Osteocyte (in vitro differentiated cells): Measurements from ENCODE around the gene IL25. TPM values are rescaled to one million over a fixed set of nuclear protein-coding genes. Genes with fewer than 3 reads are reported as not detected.
"Not testable (repeated sequence)": the region's sequence is repeated elsewhere in the genome, so short reads cannot be mapped to it uniquely, and the experiment has no call there.

ENCODE experiments used
- DNase-seq: peaks from one replicate; pipeline ENCODE4 v3.0.0; 2021; ENCODE audit warnings: mixed read lengths; ENCODE audit not compliant: unreplicated experiment; ENCODE audit errors: extremely low spot score
- H3K27ac Mint-ChIP-seq: one replicate; pipeline ENCODE4 v1.8.0; 2021; ENCODE audit warnings: mild to moderate bottlenecking, mixed read lengths; ENCODE audit not compliant: unreplicated experiment
- H3K27me3 Mint-ChIP-seq: one replicate; pipeline ENCODE4 v1.8.0; 2021; ENCODE audit warnings: mixed read lengths; ENCODE audit not compliant: unreplicated experiment
- H3K36me3 Mint-ChIP-seq: one replicate; pipeline ENCODE4 v1.8.0; 2021; ENCODE audit warnings: mixed read lengths; ENCODE audit not compliant: unreplicated experiment
- H3K4me1 Mint-ChIP-seq: one replicate; pipeline ENCODE4 v1.8.0; 2021; ENCODE audit warnings: mixed read lengths; ENCODE audit not compliant: unreplicated experiment
- H3K4me3 Mint-ChIP-seq: one replicate; pipeline ENCODE4 v1.8.0; 2021; ENCODE audit warnings: mild to moderate bottlenecking, moderate library complexity, mixed read lengths; ENCODE audit not compliant: unreplicated experiment
- H3K9me3 Mint-ChIP-seq: one replicate; pipeline ENCODE4 v1.8.0; 2021; ENCODE audit warnings: mixed read lengths; ENCODE audit not compliant: unreplicated experiment
- CTCF ChIP-seq: fragments of 200-600 bp; sonication (generic); IDR thresholded peaks from 2 replicates; pipeline ENCODE4 v1.5.0; 2021; ENCODE audit warnings: antibody characterized with exemption, mild to moderate bottlenecking, moderate library complexity
- total RNA-seq: library from RNA; stranded (reverse); gene quantifications from 2 replicates; pipeline ENCODE4 v1.2.1, GENCODE V29; 2021

IL25 gene
- total RNA-seq, 1 donor from 2014 or later, result not detected

GRCh38 chr14:23386999-23387398 is 14.4 kb downstream of the IL25 start:
- H3K9me3 Mint-ChIP-seq, result no peaks in the 10 kb centered on the region
- no peak for DNase-seq
- H3K4me1 Mint-ChIP-seq, result no peaks in the 10 kb centered on the region
- H3K4me3 Mint-ChIP-seq, result no peak overlapping the region
- H3K36me3 Mint-ChIP-seq, result no peaks in the 10 kb centered on the region
- H3K27me3 Mint-ChIP-seq, result peaks cover 30% of the 10 kb centered on the region
- no peak overlapping the region for H3K27ac Mint-ChIP-seq
- no peak for TF ChIP-seq CTCF

- no peaks in the 10 kb centered on the region for H3K4me1 Mint-ChIP-seq
- DNase-seq, result no peak
- H3K9me3 Mint-ChIP-seq, result no peaks in the 10 kb centered on the region
- no peaks in the 10 kb centered on the region for H3K36me3 Mint-ChIP-seq
- TF ChIP-seq CTCF, result no peak
- peaks cover 35% of the 10 kb centered on the region for H3K27me3 Mint-ChIP-seq
- H3K27ac Mint-ChIP-seq, result no peak overlapping the region
- no peak overlapping the region for H3K4me3 Mint-ChIP-seq
Measured at GRCh38 chr14:23387916-23388882, 15.6 kb downstream of the IL25 start.

GRCh38 chr14:23388996-23389395 is 16.4 kb downstream of the IL25 start:
- no peak overlapping the region for H3K4me3 Mint-ChIP-seq
- H3K27me3 Mint-ChIP-seq, result peaks cover 36% of the 10 kb centered on the region

GRCh38 chr14:23389396-23389795 is 16.8 kb downstream of the IL25 start:
- H3K9me3 Mint-ChIP-seq, result no peaks in the 10 kb centered on the region
- H3K27me3 Mint-ChIP-seq, result peaks cover 32% of the 10 kb centered on the region
- H3K36me3 Mint-ChIP-seq, result no peaks in the 10 kb centered on the region
- DNase-seq, result no peak
- no peaks in the 10 kb centered on the region for H3K4me1 Mint-ChIP-seq
- no peak for TF ChIP-seq CTCF
- no peak overlapping the region for H3K4me3 Mint-ChIP-seq
- H3K27ac Mint-ChIP-seq, result no peak overlapping the region

More at GRCh38 chr14:23388996-23389395, 16.4 kb downstream of the IL25 start:
- no peak for TF ChIP-seq CTCF
- no peak for DNase-seq
- no peaks in the 10 kb centered on the region for H3K4me1 Mint-ChIP-seq
- no peaks in the 10 kb centered on the region for H3K9me3 Mint-ChIP-seq
- no peaks in the 10 kb centered on the region for H3K36me3 Mint-ChIP-seq
- no peak overlapping the region for H3K27ac Mint-ChIP-seq

GRCh38 chr14:23389871-23390270 is 17.3 kb downstream of the IL25 start:
- H3K4me1 Mint-ChIP-seq, H3K36me3 Mint-ChIP-seq, H3K27ac Mint-ChIP-seq: not testable (repeated sequence)

More at GRCh38 chr14:23389871-23390270, 17.3 kb downstream of the IL25 start:
- not testable (repeated sequence) for DNase-seq, H3K4me3 Mint-ChIP-seq, H3K9me3 Mint-ChIP-seq
- peaks cover 27% of the 10 kb centered on the region for H3K27me3 Mint-ChIP-seq
